WI38 (cell line): ENCODE data around the gene SERPINA5.

ENCODE experiments used
- H3K4me3 ChIP-seq: 2 replicates; pipeline ENCODE4 v1.5.1; 2011; ENCODE audit warnings: low read depth, mild to moderate bottlenecking, control low read depth, low read length
- TF ChIP-seq, protein P1 (sequence below): IDR thresholded peaks from 2 replicates; pipeline ENCODE4 v1.5.1; 2012; ENCODE audit warnings: low read depth, mild to moderate bottlenecking, control low read depth, low read length

The SERPINA5 gene

DNA sequence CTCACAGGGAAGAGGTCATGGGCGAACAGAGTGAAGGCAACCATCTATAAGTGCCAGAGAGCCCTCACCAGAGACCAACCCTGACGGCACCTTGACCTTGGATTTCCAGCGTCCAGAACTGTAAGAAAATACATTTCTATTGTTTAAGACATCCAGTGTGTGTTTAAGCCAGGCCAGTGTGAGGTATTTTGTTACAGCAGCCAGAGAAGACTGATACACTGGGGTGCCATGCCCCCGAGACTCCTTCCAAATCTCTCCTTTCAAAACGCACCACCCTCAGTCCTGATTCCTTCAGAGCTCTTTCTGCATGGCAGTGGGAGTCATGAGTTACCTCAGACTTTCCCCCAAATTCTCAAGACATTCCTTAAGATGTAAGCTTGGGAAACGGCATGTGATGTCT lies 2.5 kb upstream of the SERPINA5 start:
- TF ChIP-seq, protein P1, sequence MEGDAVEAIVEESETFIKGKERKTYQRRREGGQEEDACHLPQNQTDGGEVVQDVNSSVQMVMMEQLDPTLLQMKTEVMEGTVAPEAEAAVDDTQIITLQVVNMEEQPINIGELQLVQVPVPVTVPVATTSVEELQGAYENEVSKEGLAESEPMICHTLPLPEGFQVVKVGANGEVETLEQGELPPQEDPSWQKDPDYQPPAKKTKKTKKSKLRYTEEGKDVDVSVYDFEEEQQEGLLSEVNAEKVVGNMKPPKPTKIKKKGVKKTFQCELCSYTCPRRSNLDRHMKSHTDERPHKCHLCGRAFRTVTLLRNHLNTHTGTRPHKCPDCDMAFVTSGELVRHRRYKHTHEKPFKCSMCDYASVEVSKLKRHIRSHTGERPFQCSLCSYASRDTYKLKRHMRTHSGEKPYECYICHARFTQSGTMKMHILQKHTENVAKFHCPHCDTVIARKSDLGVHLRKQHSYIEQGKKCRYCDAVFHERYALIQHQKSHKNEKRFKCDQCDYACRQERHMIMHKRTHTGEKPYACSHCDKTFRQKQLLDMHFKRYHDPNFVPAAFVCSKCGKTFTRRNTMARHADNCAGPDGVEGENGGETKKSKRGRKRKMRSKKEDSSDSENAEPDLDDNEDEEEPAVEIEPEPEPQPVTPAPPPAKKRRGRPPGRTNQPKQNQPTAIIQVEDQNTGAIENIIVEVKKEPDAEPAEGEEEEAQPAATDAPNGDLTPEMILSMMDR: no peak

GRCh38 chr14:94582199-94582750 lies 1.0 kb downstream of the SERPINA5 start:
- TF ChIP-seq, protein P1: no peak
- H3K4me3 ChIP-seq: no peak overlapping the region

More for the DNA sequence above, 2.5 kb upstream of the SERPINA5 start:
- no peak overlapping the region for H3K4me3 ChIP-seq

DNA sequence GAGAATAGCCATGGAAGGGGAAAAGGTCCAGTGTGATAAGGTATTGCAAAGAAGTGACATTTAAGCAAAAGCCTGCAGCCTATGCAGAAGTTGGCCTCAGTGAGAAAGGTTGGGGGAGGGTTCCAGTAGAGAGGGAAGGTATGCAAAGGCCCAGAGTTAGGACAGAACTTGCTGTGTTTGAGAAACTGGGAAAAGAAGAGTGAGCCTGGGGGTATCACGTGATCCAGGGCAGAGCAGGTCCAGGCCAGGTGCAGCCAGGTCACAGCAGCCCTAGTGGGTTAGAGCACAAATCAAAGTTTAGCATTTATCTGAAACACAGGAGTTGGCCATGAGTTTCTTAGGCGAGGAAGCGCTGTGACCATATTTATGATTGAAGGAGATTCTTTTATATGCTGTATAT lies 1.6 kb downstream of the SERPINA5 start:
- H3K4me3 ChIP-seq: no peak overlapping the region
- TF ChIP-seq, protein P1: no peak

DNA sequence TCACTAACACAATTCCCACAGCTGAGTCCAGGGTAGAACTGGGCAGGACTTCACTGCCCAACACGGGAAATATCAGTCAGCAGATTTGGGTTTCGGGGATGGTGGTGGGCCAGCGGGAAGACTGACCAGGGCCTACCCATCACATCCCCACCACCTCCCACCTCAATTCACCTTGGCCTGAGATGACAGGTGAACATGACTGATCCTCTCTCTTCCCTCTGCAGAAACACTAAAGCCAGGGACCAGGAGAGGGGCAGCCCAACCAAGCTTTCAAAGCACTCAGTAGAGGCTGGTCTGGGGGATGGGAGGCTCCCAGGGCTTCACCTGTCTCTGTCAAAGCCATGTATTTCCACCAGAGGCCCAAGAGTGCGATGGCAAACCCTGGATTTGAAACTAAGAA lies 2.3 kb downstream of the SERPINA5 start:
- TF ChIP-seq, protein P1: no peak
- H3K4me3 ChIP-seq: no peak overlapping the region

DNA sequence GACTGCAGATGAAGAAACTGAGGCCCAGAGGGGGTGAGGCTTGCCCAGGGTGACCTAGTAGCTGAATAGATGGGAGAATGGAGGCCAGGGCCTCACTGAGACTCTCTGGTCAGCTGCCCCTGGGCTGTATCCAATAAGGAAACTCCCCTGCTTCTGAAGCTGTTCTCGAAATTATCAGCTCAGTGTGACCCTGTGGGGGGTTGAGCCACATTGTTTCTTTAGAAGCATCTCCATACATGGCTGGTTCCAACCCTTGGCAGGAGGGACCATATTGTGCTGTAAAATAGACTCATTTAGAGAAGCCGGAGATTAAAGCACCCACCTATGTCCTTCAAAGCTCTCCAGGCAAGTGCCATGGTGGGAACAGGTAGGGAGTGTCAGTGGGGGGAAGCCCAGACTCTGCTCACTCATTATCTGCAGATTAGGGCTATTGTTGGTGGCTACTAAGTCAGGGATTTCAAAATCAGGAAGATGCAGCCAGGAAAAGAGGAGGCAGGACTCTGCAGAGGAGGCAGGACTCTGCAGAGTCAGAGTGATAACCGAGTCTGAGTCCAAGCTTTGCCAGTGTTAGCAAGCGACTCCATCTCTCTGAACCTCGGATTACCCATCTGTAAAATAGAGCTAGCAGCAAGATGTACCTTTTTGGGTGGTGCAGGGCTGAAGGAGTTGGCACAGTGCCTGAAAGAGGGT lies 3.5 kb downstream of the SERPINA5 start:
- H3K4me3 ChIP-seq: no peak overlapping the region
- TF ChIP-seq, protein P1: no peak

GRCh38 chr14:94586635-94587034 lies 5.4 kb downstream of the SERPINA5 start:
- H3K4me3 ChIP-seq: no peak overlapping the region
- TF ChIP-seq, protein P1: no peak

GRCh38 chr14:94588311-94588710 lies 7.1 kb downstream of the SERPINA5 start:
- TF ChIP-seq, protein P1: no peak
- H3K4me3 ChIP-seq: no peak overlapping the region
